ENCODE measurements around the gene ZNF385D. TPM values are rescaled to one million over a fixed set of nuclear protein-coding genes. Genes with fewer than 3 reads are reported as not detected.

Gene ZNF385D
- polyA plus RNA-seq, 1 of the 3 experiments (the other 2 are of a cell fraction): 1.8 TPM

DNA sequence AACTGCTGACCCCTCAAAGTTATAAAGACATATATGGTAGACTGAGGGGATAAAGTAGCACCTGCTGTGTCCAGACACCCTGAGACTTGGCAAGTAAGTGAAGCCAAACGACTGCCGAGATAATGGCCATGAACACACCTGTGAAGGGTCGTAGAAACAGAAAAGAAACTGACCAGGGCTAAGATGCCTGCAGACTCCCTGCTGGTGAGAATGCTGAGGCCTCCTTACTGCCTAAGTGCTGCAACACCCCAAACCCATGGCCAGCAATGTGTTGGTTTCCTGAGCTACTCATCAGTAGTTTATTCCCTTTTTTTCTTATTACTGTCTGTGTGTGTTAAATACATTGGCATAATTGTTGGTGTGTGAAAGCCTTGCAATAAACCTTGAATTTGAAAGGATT is 233.8 kb downstream of the ZNF385D start:
- CTCF ChIA-PET: interaction anchor here (0.6 kb wide), 1 partner anchor 14 kb away, joined by 3 read pairs; no protein-coding TSS in a partner anchor
- 63% methylated on average over 3 of the region's 3 CpGs for WGBS (ENCODE audit: low lambda C conversion rate)
- no peak overlapping the region for H3K27ac ChIP-seq (ENCODE audit: low read depth in 2 of 2, low read length in 1 of 2)

DNA sequence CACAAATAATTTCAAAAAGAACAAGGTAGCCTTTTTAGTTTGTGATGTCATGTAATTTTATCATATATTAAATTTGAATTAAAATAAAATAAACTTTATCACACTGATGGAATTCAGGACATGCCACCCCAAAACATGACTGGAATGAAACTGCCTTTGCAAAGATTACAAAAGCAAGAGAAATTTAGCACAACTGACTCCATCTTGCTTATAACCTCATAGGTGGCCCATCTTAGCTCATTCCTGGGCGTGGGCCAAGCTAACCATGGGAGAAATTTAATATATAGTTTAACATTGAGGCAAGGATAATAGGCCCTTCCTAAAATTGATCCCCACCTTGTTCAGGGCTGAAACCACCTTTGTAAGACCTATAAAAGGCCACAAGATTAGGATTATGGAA is 235.6 kb downstream of the ZNF385D start:
- Histone ChIP-seq H3K36me3 (replicated peaks in 1 of 2; ENCODE audit: control insufficient read depth in 1 of 2, insufficient read depth in 2 of 2, low read length in 1 of 2) (no peaks in the 10 kb centered on the region), H3K9me3 (no peaks in the 10 kb centered on the region), H3K9me2 (no peaks in the 10 kb centered on the region), H3K79me2 (ENCODE audit: insufficient read depth) (no peaks in the 10 kb centered on the region), H3K27ac (ENCODE audit: low read depth in 2 of 2, low read length in 1 of 2) (no peak overlapping the region), H3K4me3 (ENCODE audit: low read depth in 2 of 2, low read length in 1 of 2) (no peak overlapping the region), H3F3A (replicated peaks; ENCODE audit: insufficient read depth) (no peaks in the 10 kb centered on the region), H4K20me1 (ENCODE audit: insufficient read depth) (no peaks in the 10 kb centered on the region), H3K27me3 (ENCODE audit: insufficient read depth) (no peaks in the 10 kb centered on the region), H3K4me1 (ENCODE audit: control insufficient read depth in 1 of 2, insufficient read depth in 2 of 2, low read depth in 1 of 2, low read length in 1 of 2) (peaks cover 0 to 3% of the 10 kb centered on the region in 2 experiments; a peak in 2 of 4 replicates), H3K9ac (no peak overlapping the region), H2AFZ (ENCODE audit: low read depth) (no peak overlapping the region), H3K4me2 (no peak overlapping the region)
- DNase-seq: no peak
- ChIA-PET POLR2A (no interaction called here), CTCF (no interaction called here)
- WGBS (ENCODE audit: low lambda C conversion rate): 26% methylated on average over 1 of the region's 1 CpG
- TF ChIP-seq TEAD4 (IDR thresholded peaks at IDR 0.05; ENCODE audit: borderline replicate concordance, insufficient read depth) (no peak), CHD2 (IDR thresholded peaks at IDR 0.05; ENCODE audit: low read length, partially characterized antibody) (no peak), SMC3 (IDR thresholded peaks at IDR 0.05; ENCODE audit: low read depth, low read length) (no peak), GATA2 (CRISPR knock-in tag; IDR thresholded peaks at IDR 0.05) (no peak), RAD21 (IDR thresholded peaks at IDR 0.05; ENCODE audit: low read length) (no peak), MXI1 (IDR thresholded peaks at IDR 0.05; ENCODE audit: low read depth, low read length) (no peak), ELF1 (IDR thresholded peaks at IDR 0.05) (no peak), RXRA (IDR thresholded peaks at IDR 0.05; ENCODE audit: borderline replicate concordance, low read depth) (no peak), SIN3A (IDR thresholded peaks at IDR 0.05; ENCODE audit: borderline replicate concordance, low read depth, low read length) (no peak), TAF1 (IDR thresholded peaks at IDR 0.05; ENCODE audit: borderline replicate concordance, low read depth, low read length) (no peak), FOXM1 (IDR thresholded peaks at IDR 0.05; ENCODE audit: low read depth) (no peak), RFX5 (IDR thresholded peaks at IDR 0.05; ENCODE audit: low read length) (no peak)
- TF ChIP-seq, protein P1, sequence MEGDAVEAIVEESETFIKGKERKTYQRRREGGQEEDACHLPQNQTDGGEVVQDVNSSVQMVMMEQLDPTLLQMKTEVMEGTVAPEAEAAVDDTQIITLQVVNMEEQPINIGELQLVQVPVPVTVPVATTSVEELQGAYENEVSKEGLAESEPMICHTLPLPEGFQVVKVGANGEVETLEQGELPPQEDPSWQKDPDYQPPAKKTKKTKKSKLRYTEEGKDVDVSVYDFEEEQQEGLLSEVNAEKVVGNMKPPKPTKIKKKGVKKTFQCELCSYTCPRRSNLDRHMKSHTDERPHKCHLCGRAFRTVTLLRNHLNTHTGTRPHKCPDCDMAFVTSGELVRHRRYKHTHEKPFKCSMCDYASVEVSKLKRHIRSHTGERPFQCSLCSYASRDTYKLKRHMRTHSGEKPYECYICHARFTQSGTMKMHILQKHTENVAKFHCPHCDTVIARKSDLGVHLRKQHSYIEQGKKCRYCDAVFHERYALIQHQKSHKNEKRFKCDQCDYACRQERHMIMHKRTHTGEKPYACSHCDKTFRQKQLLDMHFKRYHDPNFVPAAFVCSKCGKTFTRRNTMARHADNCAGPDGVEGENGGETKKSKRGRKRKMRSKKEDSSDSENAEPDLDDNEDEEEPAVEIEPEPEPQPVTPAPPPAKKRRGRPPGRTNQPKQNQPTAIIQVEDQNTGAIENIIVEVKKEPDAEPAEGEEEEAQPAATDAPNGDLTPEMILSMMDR (IDR thresholded peaks at IDR 0.05): no peak
- TF ChIP-seq, protein P2, sequence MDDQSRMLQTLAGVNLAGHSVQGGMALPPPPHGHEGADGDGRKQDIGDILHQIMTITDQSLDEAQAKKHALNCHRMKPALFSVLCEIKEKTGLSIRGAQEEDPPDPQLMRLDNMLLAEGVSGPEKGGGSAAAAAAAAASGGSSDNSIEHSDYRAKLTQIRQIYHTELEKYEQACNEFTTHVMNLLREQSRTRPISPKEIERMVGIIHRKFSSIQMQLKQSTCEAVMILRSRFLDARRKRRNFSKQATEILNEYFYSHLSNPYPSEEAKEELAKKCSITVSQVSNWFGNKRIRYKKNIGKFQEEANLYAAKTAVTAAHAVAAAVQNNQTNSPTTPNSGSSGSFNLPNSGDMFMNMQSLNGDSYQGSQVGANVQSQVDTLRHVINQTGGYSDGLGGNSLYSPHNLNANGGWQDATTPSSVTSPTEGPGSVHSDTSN (IDR thresholded peaks at IDR 0.05): no peak
- TF ChIP-seq, protein P3, sequence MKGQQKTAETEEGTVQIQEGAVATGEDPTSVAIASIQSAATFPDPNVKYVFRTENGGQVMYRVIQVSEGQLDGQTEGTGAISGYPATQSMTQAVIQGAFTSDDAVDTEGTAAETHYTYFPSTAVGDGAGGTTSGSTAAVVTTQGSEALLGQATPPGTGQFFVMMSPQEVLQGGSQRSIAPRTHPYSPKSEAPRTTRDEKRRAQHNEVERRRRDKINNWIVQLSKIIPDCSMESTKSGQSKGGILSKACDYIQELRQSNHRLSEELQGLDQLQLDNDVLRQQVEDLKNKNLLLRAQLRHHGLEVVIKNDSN (IDR thresholded peaks at IDR 0.05; ENCODE audit: borderline replicate concordance, low read depth): no peak
- TF ChIP-seq, protein P4, sequence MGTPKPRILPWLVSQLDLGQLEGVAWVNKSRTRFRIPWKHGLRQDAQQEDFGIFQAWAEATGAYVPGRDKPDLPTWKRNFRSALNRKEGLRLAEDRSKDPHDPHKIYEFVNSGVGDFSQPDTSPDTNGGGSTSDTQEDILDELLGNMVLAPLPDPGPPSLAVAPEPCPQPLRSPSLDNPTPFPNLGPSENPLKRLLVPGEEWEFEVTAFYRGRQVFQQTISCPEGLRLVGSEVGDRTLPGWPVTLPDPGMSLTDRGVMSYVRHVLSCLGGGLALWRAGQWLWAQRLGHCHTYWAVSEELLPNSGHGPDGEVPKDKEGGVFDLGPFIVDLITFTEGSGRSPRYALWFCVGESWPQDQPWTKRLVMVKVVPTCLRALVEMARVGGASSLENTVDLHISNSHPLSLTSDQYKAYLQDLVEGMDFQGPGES (IDR thresholded peaks at IDR 0.05; ENCODE audit: low read depth, low read length): no peak
- TF ChIP-seq, protein P5, sequence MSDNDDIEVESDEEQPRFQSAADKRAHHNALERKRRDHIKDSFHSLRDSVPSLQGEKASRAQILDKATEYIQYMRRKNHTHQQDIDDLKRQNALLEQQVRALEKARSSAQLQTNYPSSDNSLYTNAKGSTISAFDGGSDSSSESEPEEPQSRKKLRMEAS (IDR thresholded peaks at IDR 0.05; ENCODE audit: low read depth): no peak
- TF ChIP-seq, protein P6, sequence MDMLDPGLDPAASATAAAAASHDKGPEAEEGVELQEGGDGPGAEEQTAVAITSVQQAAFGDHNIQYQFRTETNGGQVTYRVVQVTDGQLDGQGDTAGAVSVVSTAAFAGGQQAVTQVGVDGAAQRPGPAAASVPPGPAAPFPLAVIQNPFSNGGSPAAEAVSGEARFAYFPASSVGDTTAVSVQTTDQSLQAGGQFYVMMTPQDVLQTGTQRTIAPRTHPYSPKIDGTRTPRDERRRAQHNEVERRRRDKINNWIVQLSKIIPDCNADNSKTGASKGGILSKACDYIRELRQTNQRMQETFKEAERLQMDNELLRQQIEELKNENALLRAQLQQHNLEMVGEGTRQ (IDR thresholded peaks at IDR 0.05; ENCODE audit: borderline replicate concordance, low read depth, low read length): no peak

More for the DNA sequence above, 233.8 kb downstream of the ZNF385D start:
- Histone ChIP-seq H3K9ac (no peak overlapping the region), H3K27me3 (ENCODE audit: insufficient read depth) (no peaks in the 10 kb centered on the region), H3K4me2 (no peak overlapping the region), H3K36me3 (replicated peaks in 1 of 2; ENCODE audit: control insufficient read depth in 1 of 2, insufficient read depth in 2 of 2, low read length in 1 of 2) (no peaks in the 10 kb centered on the region), H3K9me2 (no peaks in the 10 kb centered on the region), H2AFZ (ENCODE audit: low read depth) (no peak overlapping the region), H3F3A (replicated peaks; ENCODE audit: insufficient read depth) (no peaks in the 10 kb centered on the region), H3K9me3 (no peaks in the 10 kb centered on the region), H3K4me3 (ENCODE audit: low read depth in 2 of 2, low read length in 1 of 2) (no peak overlapping the region), H4K20me1 (ENCODE audit: insufficient read depth) (no peaks in the 10 kb centered on the region), H3K79me2 (ENCODE audit: insufficient read depth) (no peaks in the 10 kb centered on the region), H3K4me1 (ENCODE audit: control insufficient read depth in 1 of 2, insufficient read depth in 2 of 2, low read depth in 1 of 2, low read length in 1 of 2) (peaks cover 0 to 3% of the 10 kb centered on the region in 2 experiments; a peak in 2 of 4 replicates)
- POLR2A ChIA-PET: no interaction called here
- no peak for TF ChIP-seq TCF12 (IDR thresholded peaks at IDR 0.05)
- DNase-seq: no peak

All from SK-N-SH (cell line).